T-cell (primary cell): ENCODE data around the gene HSD11B1L. TPM values are rescaled to one million over a fixed set of nuclear protein-coding genes. Genes with fewer than 3 reads are reported as not detected.

ENCODE experiments used
- ATAC-seq, 4 experiments: fragments of 200-7000 bp in 3 of 4; fragments of 150-1000 bp in 1 of 4; cut with Tn5 transposase; replicated peaks in 1 of 4; 1 replicate in 3 of 4; 2 replicates in 1 of 4; pipeline ENCODE4 v1.10.0; 2021; ENCODE audit warnings: moderate library complexity in 3 of 4, mild to moderate bottlenecking in 2 of 4, moderate number of reproducible peaks in 1 of 4
- CTCF ChIA-PET, 2 donors: fragments of 300-600 bp; sonication (Branson Sonifier 250); formaldehyde crosslinking; loops; one replicate each; lab custom pipeline; 2022; ENCODE audit warnings: antibody characterized with exemption in 2 of 2; lab: Charles Lee
- POLR2A ChIA-PET, 2 donors: fragments of 300-600 bp; sonication (Branson Sonifier 250); formaldehyde crosslinking; loops; one replicate each; lab custom pipeline; 2022; ENCODE audit warnings: antibody characterized with exemption in 2 of 2; lab: Charles Lee
- DNase-seq, 35 experiments: peaks; one replicate each; pipeline versions ENCODE4 v3.0.0 to v3.0.0-alpha.2; 2013 to 2023
- H3K27ac ChIP-seq: one replicate; pipeline ENCODE4 v1.5.1; 2013; ENCODE audit warnings: low read length
- H3K27me3 ChIP-seq, 2 experiments: replicated peaks in 1 of 2; 1 replicate in 1 of 2; 2 replicates in 1 of 2; pipeline versions ENCODE4 v1.6.1 to v1.7.0; 2013; ENCODE audit warnings: low read length in 1 of 2, mixed read lengths in 1 of 2; ENCODE audit not compliant: control insufficient read depth in 2 of 2, insufficient read depth in 2 of 2; ENCODE audit errors: extremely low read depth in 1 of 2
- H3K36me3 ChIP-seq, 2 donors: 1 replicate in 1 of 2; 2 replicates in 1 of 2; pipeline versions ENCODE4 v1.6.1 to v1.7.0; 2013; ENCODE audit warnings: low read length in 1 of 2; ENCODE audit not compliant: control insufficient read depth in 2 of 2, insufficient read depth in 1 of 2; ENCODE audit errors: extremely low read depth in 1 of 2
- H3K4me1 ChIP-seq, 2 experiments: 1 replicate in 1 of 2; 2 replicates in 1 of 2; pipeline versions ENCODE4 v1.6.1 to v1.7.0; 2013; ENCODE audit warnings: low read length in 2 of 2, mixed read lengths in 1 of 2; ENCODE audit not compliant: insufficient read depth in 2 of 2, control insufficient read depth in 1 of 2; ENCODE audit errors: extremely low read depth in 1 of 2
- H3K4me3 ChIP-seq, 2 donors: 1 replicate in 1 of 2; 2 replicates in 1 of 2; pipeline versions ENCODE4 v1.5.1 to v1.7.0; 2013; ENCODE audit warnings: mild to moderate bottlenecking in 2 of 2, low read length in 1 of 2, moderate library complexity in 1 of 2; ENCODE audit not compliant: control insufficient read depth in 1 of 2; ENCODE audit errors: extremely low read depth in 1 of 2
- H3K9me3 ChIP-seq: 2 replicates; pipeline ENCODE4 v1.7.0; 2013
- H3K27ac Mint-ChIP-seq, 2 donors: one replicate each; pipeline ENCODE4 v1.8.0; 2020 to 2021; ENCODE audit warnings: mild to moderate bottlenecking in 2 of 2, mixed read lengths in 2 of 2
- H3K27me3 Mint-ChIP-seq, 2 donors: one replicate each; pipeline ENCODE4 v1.8.0; 2021 to 2022; ENCODE audit warnings: mixed read lengths in 2 of 2
- H3K36me3 Mint-ChIP-seq: one replicate; pipeline ENCODE4 v1.8.0; 2021; ENCODE audit warnings: mixed read lengths
- H3K4me1 Mint-ChIP-seq, 3 donors: one replicate each; pipeline ENCODE4 v1.8.0; 2020 to 2022; ENCODE audit warnings: mixed read lengths in 3 of 3, mild to moderate bottlenecking in 1 of 3
- H3K4me3 Mint-ChIP-seq, 3 donors: one replicate each; pipeline ENCODE4 v1.8.0; 2020 to 2022; ENCODE audit warnings: mild to moderate bottlenecking in 3 of 3, mixed read lengths in 3 of 3, moderate library complexity in 3 of 3
- H3K9me3 Mint-ChIP-seq, 3 donors: one replicate each; pipeline ENCODE4 v1.8.0; 2020 to 2022; ENCODE audit warnings: mixed read lengths in 3 of 3
- WGBS: methylation state at CpG from one replicate; pipeline ENCODE4 v1.1.5; 2013; ENCODE audit warnings: missing lambda C conversion rate; ENCODE audit not compliant: insufficient coverage; 5-methylcytosine and 5-hydroxymethylcytosine counted together
- total RNA-seq, 35 experiments: library from RNA in 6 of 35; stranded (reverse) in 6 of 35; fragments of 120-200 nt in 1 of 35; gene quantifications; one replicate each; pipeline versions ENCODE4 v1.2.1 to v1.2.4 and lab custom pipeline; 2013 to 2026

The HSD11B1L gene
- total RNA-seq, 5 donors from 2014 or later (not counting 1 experiment from before 2014, with no cell fraction given), result 3.2 to 6.1 (median 4.4) TPM

- DNase-seq, result no peak
These were observed 12.7 kb downstream of the HSD11B1L start for GRCh38 chr19:5693195-5694166.

GRCh38 chr19:5694167-5694955 lies 13.5 kb downstream of the HSD11B1L start:
- Histone ChIP-seq H3K4me3 (no peak overlapping the region), H3K36me3 (peaks cover 25 to 72% of the 10 kb centered on the region in 2 donors), H3K9me3 (no peaks in the 10 kb centered on the region), H3K27me3 (no peaks in the 10 kb centered on the region), H3K4me1 (peaks cover 3 to 37% of the 10 kb centered on the region in 2 experiments), H3K27ac (no peak overlapping the region)
- Mint-ChIP-seq H3K27me3 (no peaks in the 10 kb centered on the region), H3K27ac (no peak overlapping the region), H3K36me3 (peaks cover 5% of the 10 kb centered on the region), H3K4me1 (peaks cover 18 to 26% (median 18%) of the 10 kb centered on the region in 3 donors), H3K4me3 (no peak overlapping the region), H3K9me3 (no peaks in the 10 kb centered on the region)
- POLR2A ChIA-PET, result no interaction called here
- CTCF ChIA-PET, result no interaction called here
- DNase-seq (no peak), ATAC-seq (no peak)
- WGBS, result 96% methylated on average over 41 of the region's 45 CpGs

More at GRCh38 chr19:5693195-5694166, 12.7 kb downstream of the HSD11B1L start:
- H3K27me3 Mint-ChIP-seq, result no peaks in the 10 kb centered on the region
- no peak overlapping the region for H3K27ac ChIP-seq
- no peaks in the 10 kb centered on the region for H3K9me3 Mint-ChIP-seq
- no peaks in the 10 kb centered on the region for H3K36me3 Mint-ChIP-seq
- peaks cover 20 to 63% of the 10 kb centered on the region in 2 donors for H3K36me3 ChIP-seq
- no peak for ATAC-seq
- no peak overlapping the region for H3K4me3 ChIP-seq
- H3K4me3 Mint-ChIP-seq, result peak overlapping the region in 1 of 3 donors; percentile 98
- H3K4me1 ChIP-seq, result peaks cover 3 to 37% of the 10 kb centered on the region in 2 experiments
- ChIA-PET CTCF (no interaction called here), POLR2A (interaction anchor here in 1 of 2 donors (0.6 kb wide), 1 partner anchor 1896 kb away, joined by 8 read pairs; no protein-coding TSS in a partner anchor)
- 83% methylated on average over 29 of the region's 39 CpGs for WGBS
- H3K27ac Mint-ChIP-seq, result peak overlapping the region in 1 of 2 donors; percentile 16
- H3K9me3 ChIP-seq, result no peaks in the 10 kb centered on the region
- H3K27me3 ChIP-seq, result no peaks in the 10 kb centered on the region
- H3K4me1 Mint-ChIP-seq, result peaks cover 18 to 28% (median 19%) of the 10 kb centered on the region in 3 donors

- Mint-ChIP-seq H3K36me3 (peaks cover 5% of the 10 kb centered on the region), H3K9me3 (no peaks in the 10 kb centered on the region), H3K27ac (no peak overlapping the region), H3K4me3 (no peak overlapping the region), H3K27me3 (no peaks in the 10 kb centered on the region), H3K4me1 (peaks cover 13 to 22% (median 13%) of the 10 kb centered on the region in 3 donors)
- Histone ChIP-seq H3K27ac (no peak overlapping the region), H3K36me3 (peaks cover 25 to 79% of the 10 kb centered on the region in 2 donors), H3K4me3 (no peak overlapping the region), H3K4me1 (peaks cover 3 to 32% of the 10 kb centered on the region in 2 experiments), H3K27me3 (no peaks in the 10 kb centered on the region), H3K9me3 (no peaks in the 10 kb centered on the region)
- WGBS, result 93% methylated on average over 5 of the region's 8 CpGs
- ChIA-PET CTCF (no interaction called here), POLR2A (no interaction called here)
- DNase-seq, result no peak
- ATAC-seq, result no peak
These were observed 14.3 kb downstream of the HSD11B1L start for GRCh38 chr19:5694956-5695648.

- Histone ChIP-seq H3K36me3 (peaks cover 25 to 83% of the 10 kb centered on the region in 2 donors), H3K9me3 (no peaks in the 10 kb centered on the region), H3K4me1 (peaks cover 3 to 27% of the 10 kb centered on the region in 2 experiments), H3K4me3 (no peak overlapping the region), H3K27me3 (no peaks in the 10 kb centered on the region), H3K27ac (no peak overlapping the region)
- H3K4me3 Mint-ChIP-seq, result no peak overlapping the region
- peaks cover 6 to 18% (median 10%) of the 10 kb centered on the region in 3 donors for H3K4me1 Mint-ChIP-seq
- ATAC-seq (no peak), DNase-seq (no peak)
- H3K27me3 Mint-ChIP-seq, result no peaks in the 10 kb centered on the region
- H3K27ac Mint-ChIP-seq, result no peak overlapping the region
- 83% methylated on average over 23 of the region's 28 CpGs for WGBS
- H3K36me3 Mint-ChIP-seq, result peaks cover 5% of the 10 kb centered on the region
- no peaks in the 10 kb centered on the region for H3K9me3 Mint-ChIP-seq
- ChIA-PET CTCF (no interaction called here), POLR2A (no interaction called here)
These were observed 14.9 kb downstream of the HSD11B1L start for GRCh38 chr19:5695649-5696195.

- Mint-ChIP-seq H3K27me3 (no peaks in the 10 kb centered on the region), H3K27ac (peak overlapping the region in 1 of 2 donors; percentile 22), H3K4me1 (peaks cover 0 to 13% (median 9%) of the 10 kb centered on the region in 3 donors), H3K36me3 (peaks cover 9% of the 10 kb centered on the region), H3K9me3 (no peaks in the 10 kb centered on the region), H3K4me3 (no peak overlapping the region)
- no peak for ATAC-seq
- Histone ChIP-seq H3K9me3 (no peaks in the 10 kb centered on the region), H3K27ac (no peak overlapping the region), H3K27me3 (no peaks in the 10 kb centered on the region), H3K36me3 (peaks cover 25 to 84% of the 10 kb centered on the region in 2 donors), H3K4me3 (no peak overlapping the region), H3K4me1 (peaks cover 3 to 20% of the 10 kb centered on the region in 2 experiments)
- POLR2A ChIA-PET, result no interaction called here
- WGBS, result 92% methylated on average over 40 of the region's 42 CpGs
- CTCF ChIA-PET, result no interaction called here
- DNase-seq, result no peak
These were observed 15.6 kb downstream of the HSD11B1L start for GRCh38 chr19:5696196-5697021.
